Dedifferentiated amniotic fluid mesenchymal stem cell (primary cell): ENCODE data around the gene CFTR.
"Not testable (repeated sequence)": the region's sequence is repeated elsewhere in the genome, so short reads cannot be mapped to it uniquely, and the experiment has no call there.

ENCODE experiments used
- DNase-seq: peaks from one replicate; pipeline ENCODE4 v3.0.0-alpha.2; 2016; ENCODE audit errors: extremely low spot score

CFTR gene

GRCh38 chr7:117479225-117480054 lies at the start of gene CFTR:
CFTR (plus strand) TSS chr7:117480025; CDS start chr7:117480095, 70 bp downstream.
- DNase-seq: no peak

- DNase-seq: no peak
These were observed 44.3 kb upstream of the CFTR start for GRCh38 chr7:117435475-117436043.

- DNase-seq: no peak
These were observed 35.2 kb upstream of the CFTR start for GRCh38 chr7:117444646-117445045.

GRCh38 chr7:117445206-117445605 lies 34.6 kb upstream of the CFTR start:
- DNase-seq: no peak

GRCh38 chr7:117446220-117446815 lies 33.5 kb upstream of the CFTR start:
- DNase-seq: no peak

GRCh38 chr7:117448655-117449054 lies 31.2 kb upstream of the CFTR start:
- DNase-seq: no peak

GRCh38 chr7:117458977-117459583 lies 20.7 kb upstream of the CFTR start:
- DNase-seq: peak; percentile 53

- no peak for DNase-seq
These were observed 20.1 kb upstream of the CFTR start for GRCh38 chr7:117459735-117460134.

GRCh38 chr7:117460815-117461214 lies 19.0 kb upstream of the CFTR start:
- not testable (repeated sequence) for DNase-seq

- DNase-seq: no peak
These were observed 11.7 kb upstream of the CFTR start for GRCh38 chr7:117468174-117468573.

- no peak for DNase-seq
These were observed 9.0 kb upstream of the CFTR start for GRCh38 chr7:117470777-117471176.

GRCh38 chr7:117472335-117472734 lies 7.5 kb upstream of the CFTR start:
- no peak for DNase-seq

GRCh38 chr7:117476557-117477215 lies 3.1 kb upstream of the CFTR start:
- no peak for DNase-seq

GRCh38 chr7:117478836-117479224 lies 995 bp upstream of the CFTR start:
- DNase-seq: no peak

GRCh38 chr7:117480055-117480362 lies 184 bp downstream of the CFTR start:
- no peak for DNase-seq

- no peak for DNase-seq
These were observed 1.2 kb downstream of the CFTR start for GRCh38 chr7:117480978-117481377.

- DNase-seq: no peak
These were observed 5.3 kb downstream of the CFTR start for GRCh38 chr7:117485118-117485620.

- DNase-seq: no peak
These were observed 9.2 kb downstream of the CFTR start for GRCh38 chr7:117489016-117489415.

- DNase-seq: no peak
These were observed 9.6 kb downstream of the CFTR start for GRCh38 chr7:117489430-117489829.

- no peak for DNase-seq
These were observed 10.1 kb downstream of the CFTR start for GRCh38 chr7:117489911-117490310.

- no peak for DNase-seq
These were observed 12.8 kb downstream of the CFTR start for GRCh38 chr7:117492649-117493048.

GRCh38 chr7:117493460-117493859 lies 13.6 kb downstream of the CFTR start:
- no peak for DNase-seq
